Smooth muscle cell (in vitro differentiated cells): ENCODE measurements around the gene CALCOCO1. TPM values are rescaled to one million over a fixed set of nuclear protein-coding genes. Genes with fewer than 3 reads are reported as not detected.

ENCODE experiments used
- DNase-seq: peaks from one replicate; lab custom pipeline; 2025; ENCODE audit not compliant: unreplicated experiment; lab: John Stamatoyannopoulos, UW
- H2AFZ ChIP-seq: fragments of 200-600 bp; sonication (generic); 2 replicates; pipeline ENCODE4 v1.6.0; 2016; ENCODE audit warnings: antibody characterized with exemption, low read depth, mild to moderate bottlenecking
- H3F3A ChIP-seq: fragments of 200-600 bp; sonication (generic); 2 replicates; pipeline ENCODE4 v1.6.0; 2017; ENCODE audit warnings: antibody characterized with exemption, low read depth
- H3K27ac ChIP-seq: fragments of 200-600 bp; sonication (generic); 2 replicates; pipeline ENCODE4 v1.5.1; 2016; ENCODE audit warnings: low read depth, mild to moderate bottlenecking
- H3K27me3 ChIP-seq: fragments of 200-600 bp; sonication (generic); 2 replicates; pipeline ENCODE4 v1.6.1; 2016; ENCODE audit warnings: low read depth, mild to moderate bottlenecking
- H3K36me3 ChIP-seq: fragments of 200-600 bp; sonication (generic); 2 replicates; pipeline ENCODE4 v1.5.1; 2016; ENCODE audit warnings: low read depth
- H3K4me1 ChIP-seq: fragments of 200-600 bp; sonication (generic); 2 replicates; pipeline ENCODE4 v1.5.1; 2016; ENCODE audit warnings: low read depth
- H3K4me2 ChIP-seq: fragments of 200-600 bp; sonication (generic); 2 replicates; pipeline ENCODE4 v1.6.0; 2016; ENCODE audit warnings: mild to moderate bottlenecking
- H3K4me3 ChIP-seq: fragments of 200-600 bp; sonication (generic); 2 replicates; pipeline ENCODE4 v1.5.1; 2016; ENCODE audit warnings: mild to moderate bottlenecking
- H3K79me2 ChIP-seq: fragments of 200-600 bp; sonication (generic); 2 replicates; pipeline ENCODE4 v1.6.0; 2016; ENCODE audit warnings: low read depth, mild to moderate bottlenecking
- H3K9ac ChIP-seq: fragments of 200-600 bp; sonication (generic); 2 replicates; pipeline ENCODE4 v1.6.0; 2016; ENCODE audit warnings: low read depth
- H3K9me3 ChIP-seq: fragments of 200-600 bp; sonication (generic); replicated peaks from 2 replicates; pipeline ENCODE4 v1.5.1; 2016; ENCODE audit warnings: low read depth
- H4K20me1 ChIP-seq: fragments of 200-600 bp; sonication (generic); 2 replicates; pipeline ENCODE4 v1.6.0; 2016; ENCODE audit warnings: low read depth
- CTCF ChIP-seq: fragments of 200-600 bp; sonication (generic); IDR thresholded peaks from 2 replicates; pipeline ENCODE4 v1.5.1; 2017; ENCODE audit warnings: borderline replicate concordance, mild to moderate bottlenecking, antibody characterized with exemption; ENCODE audit not compliant: insufficient read depth, poor library complexity, severe bottlenecking
- WGBS: methylation state at CpG from one replicate; pipeline ENCODE4 v1.1.7; 2016; ENCODE audit warnings: low lambda C conversion rate; 5-methylcytosine and 5-hydroxymethylcytosine counted together
- polyA plus RNA-seq: library from polyadenylated mRNA; unstranded; fragments of >200 nt; fragmentation: Nextera tagmentation; extraction: Ambion mirVana; gene quantifications from 2 replicates; pipeline ENCODE4 v1.2.1, GENCODE V29; 2016
- total RNA-seq: library from RNA; depleted of rRNA; stranded (reverse); fragments of >200 nt; gene quantifications from 2 replicates; pipeline ENCODE4 v1.2.3, GENCODE V29; 2014

The CALCOCO1 gene
- total and polyA plus RNA-seq, 2 experiments from 2014 or later = 46.5 to 52.0 TPM

DNA sequence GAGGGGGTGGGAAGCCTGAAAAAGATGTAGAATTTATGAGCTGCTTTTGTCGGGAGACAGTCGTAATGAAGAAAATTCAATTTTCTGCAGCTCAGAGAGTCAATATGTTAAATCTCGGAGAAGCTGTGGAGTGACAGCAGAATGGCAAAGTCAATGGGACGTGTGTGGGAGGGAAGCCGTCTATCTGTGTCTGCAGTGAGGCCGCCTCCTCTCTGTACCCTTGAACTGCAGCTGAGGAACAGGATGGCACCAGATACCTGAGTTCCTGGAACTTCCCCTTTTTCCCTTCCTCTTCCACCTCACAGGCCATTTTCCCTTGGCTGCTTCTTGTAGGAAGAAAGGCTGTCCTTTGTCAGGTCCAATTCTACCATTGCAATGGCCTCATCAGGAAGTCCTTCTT, 9.3 kb upstream of the CALCOCO1 start:
- Histone ChIP-seq H3K27ac (no peak overlapping the region), H3K79me2 (no peaks in the 10 kb centered on the region), H3K4me1 (peaks cover 8% of the 10 kb centered on the region), H3K9ac (no peak overlapping the region), H3K4me3 (no peak overlapping the region), H3K27me3 (peaks cover 100% of the 10 kb centered on the region), H3K4me2 (no peak overlapping the region), H2AFZ (no peak overlapping the region), H4K20me1 (no peaks in the 10 kb centered on the region), H3K36me3 (no peaks in the 10 kb centered on the region), H3F3A (no peaks in the 10 kb centered on the region), H3K9me3 (no peaks in the 10 kb centered on the region)
- WGBS = 87% methylated on average over 6 of the region's 6 CpGs
- TF ChIP-seq CTCF = no peak
- no peak for DNase-seq

DNA sequence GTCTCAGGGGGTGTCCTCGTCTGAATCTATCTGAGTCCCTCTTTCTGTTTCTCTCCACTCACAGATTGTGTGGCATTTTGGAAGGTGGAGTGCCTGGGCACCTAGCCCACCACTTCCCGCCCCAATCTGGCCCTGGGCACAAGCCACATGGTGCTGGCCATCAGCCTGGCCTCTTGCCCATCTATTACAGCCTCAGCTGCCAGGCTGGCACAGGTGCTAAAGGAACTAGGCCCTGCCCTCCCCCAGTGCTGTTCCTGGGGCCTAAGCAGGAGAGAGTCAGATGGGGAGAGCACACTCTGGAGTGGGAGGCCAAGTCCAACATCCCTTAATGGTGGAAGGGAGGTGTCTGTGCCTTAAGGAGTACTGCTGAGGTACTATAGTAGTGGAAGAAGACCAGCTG, 8.3 kb upstream of the CALCOCO1 start:
- H3K9ac ChIP-seq = no peak overlapping the region
- H2AFZ ChIP-seq = no peak overlapping the region
- no peak overlapping the region for H3K4me3 ChIP-seq
- DNase-seq = no peak
- H3K79me2 ChIP-seq = no peaks in the 10 kb centered on the region
- no peaks in the 10 kb centered on the region for H4K20me1 ChIP-seq
- TF ChIP-seq CTCF = no peak
- H3K9me3 ChIP-seq = no peaks in the 10 kb centered on the region
- H3K36me3 ChIP-seq = no peaks in the 10 kb centered on the region
- no peak overlapping the region for H3K27ac ChIP-seq
- WGBS = 60% methylated on average over 2 of the region's 2 CpGs
- H3K27me3 ChIP-seq = peaks cover 96% of the 10 kb centered on the region
- H3K4me1 ChIP-seq = peaks cover 8% of the 10 kb centered on the region
- no peaks in the 10 kb centered on the region for H3F3A ChIP-seq
- no peak overlapping the region for H3K4me2 ChIP-seq

DNA sequence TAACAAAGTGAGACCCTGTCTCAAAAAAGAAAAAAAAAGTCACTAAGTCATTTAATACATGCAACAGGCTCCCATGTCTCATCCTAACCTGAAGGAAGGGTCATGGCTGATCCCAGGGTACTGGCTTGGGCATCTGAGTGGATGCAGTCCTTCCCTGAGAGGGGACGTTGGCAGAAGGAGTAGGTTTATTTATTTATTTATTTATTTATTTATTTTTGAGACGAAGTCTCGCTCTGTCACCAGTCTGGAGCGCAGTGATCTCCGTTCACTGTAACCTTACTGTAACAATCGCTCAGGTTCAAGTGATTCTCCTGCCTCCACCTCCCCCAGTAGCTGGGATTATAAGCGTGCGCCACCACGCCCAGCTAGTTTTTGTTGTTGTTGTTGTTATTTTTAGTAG, 7.2 kb upstream of the CALCOCO1 start:
- DNase-seq = no peak
- H3K4me1 ChIP-seq = peaks cover 8% of the 10 kb centered on the region
- no peaks in the 10 kb centered on the region for H3F3A ChIP-seq
- TF ChIP-seq CTCF = no peak
- H2AFZ ChIP-seq = no peak overlapping the region
- H3K27me3 ChIP-seq = peaks cover 85% of the 10 kb centered on the region
- H3K36me3 ChIP-seq = no peaks in the 10 kb centered on the region
- no peaks in the 10 kb centered on the region for H3K79me2 ChIP-seq
- no peak overlapping the region for H3K9ac ChIP-seq
- H3K9me3 ChIP-seq = no peaks in the 10 kb centered on the region
- 90% methylated on average over 9 of the region's 9 CpGs for WGBS
- H3K27ac ChIP-seq = no peak overlapping the region
- H3K4me2 ChIP-seq = no peak overlapping the region
- H4K20me1 ChIP-seq = no peaks in the 10 kb centered on the region
- H3K4me3 ChIP-seq = no peak overlapping the region

- no peaks in the 10 kb centered on the region for H3K36me3 ChIP-seq
- no peak for TF ChIP-seq CTCF
- DNase-seq = no peak
- no peaks in the 10 kb centered on the region for H3F3A ChIP-seq
- H3K79me2 ChIP-seq = no peaks in the 10 kb centered on the region
- H3K4me3 ChIP-seq = no peak overlapping the region
- H3K4me1 ChIP-seq = peaks cover 6% of the 10 kb centered on the region
- no peak overlapping the region for H3K9ac ChIP-seq
- H3K9me3 ChIP-seq = no peaks in the 10 kb centered on the region
- H3K27ac ChIP-seq = no peak overlapping the region
- peaks cover 79% of the 10 kb centered on the region for H3K27me3 ChIP-seq
- 65% methylated on average over 5 of the region's 5 CpGs for WGBS
- H2AFZ ChIP-seq = no peak overlapping the region
- H4K20me1 ChIP-seq = no peaks in the 10 kb centered on the region
- no peak overlapping the region for H3K4me2 ChIP-seq
These were observed 6.6 kb upstream of the CALCOCO1 start for GRCh38 chr12:53733807-53734200.
